ENCODE measurements around the gene AFAP1.

The AFAP1 gene

GRCh38 chr4:7976025-7976424 lies 36.4 kb upstream of the AFAP1 start:
- no peak for DNase-seq (ENCODE audit: low read depth)
- no peak overlapping the region for H3K4me3 ChIP-seq (replicated peaks; ENCODE audit: low read depth, low read length)
- TF ChIP-seq CTCF (IDR thresholded peaks at IDR 0.05; ENCODE audit: low read length, missing control alignments) = no peak

GRCh38 chr4:7974425-7974824 lies 34.8 kb upstream of the AFAP1 start:
- DNase-seq (ENCODE audit: low read depth) = no peak
- TF ChIP-seq CTCF (IDR thresholded peaks at IDR 0.05; ENCODE audit: low read length, missing control alignments) = no peak
- H3K4me3 ChIP-seq (replicated peaks; ENCODE audit: low read depth, low read length) = no peak overlapping the region

GRCh38 chr4:7973545-7973981 lies 33.9 kb upstream of the AFAP1 start:
- no peak for TF ChIP-seq CTCF (IDR thresholded peaks at IDR 0.05; ENCODE audit: low read length, missing control alignments)
- DNase-seq (ENCODE audit: low read depth) = peak; percentile 39
- no peak overlapping the region for H3K4me3 ChIP-seq (replicated peaks; ENCODE audit: low read depth, low read length)

- TF ChIP-seq CTCF (IDR thresholded peaks at IDR 0.05; ENCODE audit: low read length, missing control alignments) = no peak
- no peak overlapping the region for H3K4me3 ChIP-seq (replicated peaks; ENCODE audit: low read depth, low read length)
- DNase-seq (ENCODE audit: low read depth) = no peak
Observed at GRCh38 chr4:7971881-7972500, 32.3 kb upstream of the AFAP1 start.

- TF ChIP-seq CTCF (IDR thresholded peaks at IDR 0.05; ENCODE audit: low read length, missing control alignments) = no peak
- DNase-seq (ENCODE audit: low read depth) = no peak
- peak overlapping the region; percentile 42 for H3K4me3 ChIP-seq (replicated peaks; ENCODE audit: low read depth, low read length)
Observed at GRCh38 chr4:7971159-7971631, 31.5 kb upstream of the AFAP1 start.

- DNase-seq (ENCODE audit: low read depth) = no peak
- H3K4me3 ChIP-seq (replicated peaks; ENCODE audit: low read depth, low read length) = peak overlapping the region; percentile 42
- no peak for TF ChIP-seq CTCF (IDR thresholded peaks at IDR 0.05; ENCODE audit: low read length, missing control alignments)
Observed at GRCh38 chr4:7970361-7970946, 30.8 kb upstream of the AFAP1 start.

Measured in fibroblast of pulmonary artery (primary cell).